IPS DF 4.7 (cell line): Measurements from ENCODE around the gene CFAP74.

Source experiments
- DNase-seq: peaks from one replicate; pipeline ENCODE4 v3.0.0-alpha.2; 2013; ENCODE audit warnings: low spot score; ENCODE audit errors: extremely low read depth

The CFAP74 gene

DNA sequence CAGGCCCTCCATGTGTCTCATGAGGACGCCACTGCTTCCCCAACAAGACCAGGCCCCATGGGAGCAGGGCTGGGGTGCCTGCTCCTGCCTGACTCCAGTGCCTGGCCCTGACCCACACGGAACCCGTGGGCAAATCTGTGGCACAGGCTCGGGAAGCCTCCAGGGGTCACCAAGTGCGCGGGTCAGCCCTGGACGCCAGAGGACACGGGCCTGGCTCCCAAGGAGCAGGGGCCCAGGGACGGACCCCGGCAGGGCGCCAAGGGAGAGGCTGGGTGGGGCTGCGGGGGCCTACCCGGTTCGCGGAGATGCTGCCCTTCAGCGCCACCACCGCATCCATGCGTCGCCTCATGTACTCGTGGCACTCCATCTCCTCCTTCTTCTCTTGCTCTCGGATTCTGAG, 31.9 kb downstream of the CFAP74 start:
- no peak for DNase-seq

DNA sequence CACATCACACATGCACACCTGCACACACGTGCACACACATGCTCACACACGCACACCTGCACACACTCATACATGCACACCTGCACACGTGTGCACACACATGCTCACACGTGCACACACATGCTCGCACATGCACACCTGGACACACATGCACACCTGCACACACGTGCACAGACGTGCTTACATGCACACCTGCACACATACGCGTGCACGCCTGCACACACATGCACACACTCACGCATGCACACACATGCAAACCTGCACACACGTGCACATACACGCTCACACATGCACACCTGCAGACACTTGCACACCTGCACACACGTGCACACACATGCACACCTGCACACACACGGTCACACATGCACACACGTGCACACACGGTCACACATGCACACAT, 32.6 kb downstream of the CFAP74 start:
- no peak for DNase-seq

DNA sequence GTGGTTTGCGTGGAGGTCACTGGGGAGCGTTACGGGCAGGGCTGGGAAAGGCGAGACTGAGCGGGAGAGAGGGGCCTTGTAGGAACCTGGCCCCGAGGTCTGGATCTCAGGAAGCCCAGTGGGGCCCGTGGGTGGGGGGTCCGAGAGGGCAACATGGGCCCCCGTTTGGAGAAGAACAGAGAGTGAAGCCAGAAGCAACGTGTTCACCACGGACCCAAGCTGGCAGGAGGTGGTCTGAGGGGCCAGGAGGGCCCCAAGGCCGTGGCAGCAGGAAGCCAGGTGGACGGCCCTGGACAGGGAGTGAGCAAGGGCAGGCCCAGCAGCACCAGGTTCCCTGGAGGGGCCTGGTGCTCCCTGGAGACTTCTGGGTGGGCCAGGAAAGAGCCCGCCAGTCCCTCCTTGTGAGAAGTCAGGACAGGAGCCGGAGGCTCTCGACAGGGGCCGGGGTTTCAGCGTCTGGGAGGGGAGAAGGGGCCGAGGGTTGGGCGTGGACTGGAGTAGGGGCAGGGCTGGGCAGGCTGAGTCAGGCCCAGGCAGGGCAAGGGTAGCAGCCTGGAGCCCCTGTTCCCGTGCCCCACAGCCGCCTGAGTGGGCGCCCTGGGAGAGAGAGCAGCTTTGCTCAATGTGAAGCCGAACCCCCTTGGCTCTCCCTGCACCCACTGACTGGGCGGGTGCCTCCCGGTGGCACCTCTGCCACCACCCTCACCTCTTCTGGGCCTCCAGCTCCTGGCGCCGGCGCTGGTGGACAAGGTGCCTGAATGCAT, 33.5 kb downstream of the CFAP74 start:
- DNase-seq = no peak

DNA sequence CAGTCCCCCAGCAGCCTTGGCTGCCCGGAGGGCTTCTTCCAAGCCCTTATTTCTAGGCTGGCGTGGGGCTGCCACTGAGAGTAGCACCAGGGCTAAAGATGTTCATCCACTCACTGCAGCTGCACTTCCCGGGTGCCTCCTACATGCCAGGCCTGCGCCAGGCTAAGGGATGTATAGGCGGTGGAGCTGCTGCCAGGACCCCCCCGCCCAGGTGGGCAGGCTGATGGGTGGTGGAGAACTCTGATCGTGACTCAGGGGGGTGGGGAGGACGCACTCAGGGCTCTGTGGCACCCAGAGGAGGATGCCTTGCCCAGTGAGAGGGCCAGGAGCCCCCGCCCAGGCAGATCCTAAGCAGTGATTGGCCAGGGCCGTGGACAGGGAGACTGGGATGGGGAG, 34.1 kb downstream of the CFAP74 start:
- DNase-seq = no peak

DNA sequence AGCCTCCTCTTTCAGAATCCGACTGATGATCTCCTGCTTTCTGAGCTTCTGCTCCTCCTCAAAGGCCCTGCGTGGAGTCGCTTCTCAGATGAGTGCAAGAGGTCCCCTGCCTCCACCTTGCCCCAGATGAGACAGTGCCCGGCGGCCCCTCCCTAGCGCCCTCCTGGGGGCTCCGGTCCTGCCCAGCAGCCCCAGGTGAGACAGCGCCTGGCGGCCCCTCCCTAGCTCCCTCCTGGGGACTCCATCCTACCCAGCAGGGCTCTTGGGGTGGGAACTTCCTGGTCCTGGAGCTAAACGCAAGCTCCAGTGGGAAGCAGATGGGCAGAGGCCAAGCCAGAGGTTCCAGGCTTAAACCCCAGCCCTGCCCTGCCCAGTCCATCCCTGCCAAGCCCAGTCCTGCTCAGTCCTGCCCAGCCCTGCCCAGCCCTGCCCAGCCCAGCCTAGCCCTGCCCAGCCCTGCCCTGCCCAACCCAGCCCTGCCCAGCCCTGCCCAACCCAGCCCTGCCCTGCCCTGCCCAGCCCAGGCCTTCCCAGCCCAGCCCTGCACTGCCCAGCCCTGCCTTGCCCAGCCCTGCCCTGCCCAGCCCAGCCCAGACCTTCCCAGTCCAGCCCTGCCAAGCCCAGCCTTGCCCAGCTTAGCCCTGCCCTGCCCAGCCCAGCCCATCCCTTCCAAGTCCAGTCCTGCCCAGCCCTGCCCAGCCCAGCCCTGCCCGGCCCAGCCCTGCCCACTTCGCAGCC, 34.6 kb downstream of the CFAP74 start:
- DNase-seq = no peak

DNA sequence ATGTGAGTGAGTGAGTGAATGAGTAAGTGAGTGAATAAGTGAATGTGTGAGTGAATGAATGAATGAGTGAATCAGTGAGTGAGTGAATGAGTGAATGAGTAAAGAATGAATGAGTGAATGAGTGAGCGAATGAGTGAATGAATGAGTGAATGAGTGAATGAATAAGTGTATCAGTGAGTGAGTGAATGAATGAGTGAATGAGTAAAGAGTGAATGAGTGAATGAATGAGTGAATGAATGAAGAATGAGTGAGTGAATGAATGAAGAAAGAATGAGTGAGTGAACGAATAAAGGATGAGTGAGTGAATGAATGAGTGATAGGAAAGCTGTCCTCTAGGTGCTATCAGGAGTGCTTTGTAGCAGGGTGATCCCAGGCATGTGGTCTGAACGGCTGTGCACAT, 35.7 kb downstream of the CFAP74 start:
- DNase-seq = no peak

DNA sequence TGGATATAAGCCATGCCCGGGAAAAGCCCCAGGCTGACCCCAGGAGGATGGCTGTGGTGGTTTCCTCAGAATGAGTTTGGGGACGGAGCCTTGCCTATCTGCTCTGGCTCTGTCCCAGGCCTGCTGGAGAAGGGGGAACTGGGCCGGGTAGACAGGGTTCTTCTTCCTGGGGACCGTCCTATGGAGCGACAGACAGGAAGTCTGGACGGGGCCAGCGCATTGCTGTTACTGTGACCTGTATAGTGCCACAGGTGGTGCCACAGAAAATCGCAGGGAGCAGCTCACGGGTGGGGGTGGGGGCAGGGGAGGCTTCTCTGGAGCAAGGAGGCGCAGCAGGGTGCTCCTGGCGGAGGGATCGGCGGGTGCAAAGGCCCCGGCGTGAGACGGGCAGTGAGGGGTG, 36.4 kb downstream of the CFAP74 start:
- DNase-seq = no peak

DNA sequence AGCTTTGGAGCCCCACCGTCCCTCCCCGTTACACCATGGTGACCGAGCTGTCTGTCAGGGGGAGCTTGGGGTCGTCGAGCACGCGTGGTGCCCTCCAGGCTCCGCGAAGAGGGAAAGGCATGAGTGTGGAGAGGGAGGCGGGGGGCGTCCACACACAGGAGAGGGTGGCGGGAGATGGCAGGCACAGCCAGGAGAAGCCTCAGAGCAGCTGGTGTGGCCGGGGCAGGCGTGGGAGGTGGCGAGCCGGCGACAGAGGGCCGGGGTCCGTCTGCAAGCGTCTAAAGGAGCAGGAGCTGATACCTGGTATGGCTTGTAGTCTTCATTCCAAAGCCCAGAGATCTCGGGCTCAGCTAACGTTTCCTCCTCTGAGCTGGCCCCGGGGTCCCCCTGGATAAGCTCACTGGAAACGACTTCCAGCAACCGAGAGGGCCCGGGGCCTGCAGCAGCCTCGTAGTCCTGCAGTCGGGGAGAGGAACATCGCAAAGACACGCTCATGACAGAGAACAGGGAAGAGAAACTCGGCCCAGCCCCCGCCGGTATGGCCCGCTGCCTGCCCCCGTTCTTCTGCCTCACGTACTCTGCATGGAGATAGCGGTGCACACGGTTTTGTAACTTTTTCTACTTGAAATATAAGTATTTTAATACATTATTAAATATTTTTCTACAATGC, 37.4 kb downstream of the CFAP74 start:
- no peak for DNase-seq

DNA sequence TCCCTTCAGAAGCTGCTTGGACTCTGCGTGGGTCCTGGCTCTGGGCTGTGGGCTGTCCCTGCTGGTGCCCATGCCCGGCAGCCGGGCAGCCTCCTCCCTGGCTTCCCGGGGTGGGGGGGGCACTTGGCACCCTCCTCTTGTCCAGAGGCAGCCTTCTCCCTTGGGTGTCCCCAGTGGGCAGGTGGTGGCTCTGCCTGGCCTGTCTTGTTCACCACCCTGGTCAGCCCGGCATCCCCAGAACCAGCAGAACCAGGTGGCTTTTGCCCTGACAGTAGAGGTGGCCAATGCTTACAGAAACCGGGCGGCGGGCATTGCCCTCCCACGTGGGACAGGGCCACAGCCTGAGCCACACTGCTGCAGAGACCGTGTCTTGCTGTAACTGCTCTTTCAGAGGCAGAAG, 38.0 kb downstream of the CFAP74 start:
- DNase-seq = no peak

DNA sequence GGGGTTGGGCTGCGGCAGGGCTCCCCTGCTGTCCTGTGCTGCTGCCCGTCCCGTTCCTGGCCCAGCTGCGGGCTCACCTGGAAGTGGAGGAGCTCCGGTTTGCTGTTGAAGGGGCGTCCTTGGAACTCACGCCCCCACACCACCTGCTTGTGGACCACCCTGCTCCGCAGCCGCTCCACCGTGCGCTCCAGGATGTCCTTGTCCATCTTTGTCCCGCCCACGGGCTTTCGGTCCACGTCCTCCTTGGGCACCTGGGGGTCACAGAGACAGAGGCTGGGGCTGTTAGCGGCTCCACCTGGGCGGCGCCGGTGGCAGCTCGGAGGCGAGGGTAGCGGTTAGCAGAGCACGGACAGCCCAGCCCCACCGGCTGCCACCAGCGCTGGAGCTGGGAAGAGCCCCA, 38.8 kb downstream of the CFAP74 start:
- no peak for DNase-seq

DNA sequence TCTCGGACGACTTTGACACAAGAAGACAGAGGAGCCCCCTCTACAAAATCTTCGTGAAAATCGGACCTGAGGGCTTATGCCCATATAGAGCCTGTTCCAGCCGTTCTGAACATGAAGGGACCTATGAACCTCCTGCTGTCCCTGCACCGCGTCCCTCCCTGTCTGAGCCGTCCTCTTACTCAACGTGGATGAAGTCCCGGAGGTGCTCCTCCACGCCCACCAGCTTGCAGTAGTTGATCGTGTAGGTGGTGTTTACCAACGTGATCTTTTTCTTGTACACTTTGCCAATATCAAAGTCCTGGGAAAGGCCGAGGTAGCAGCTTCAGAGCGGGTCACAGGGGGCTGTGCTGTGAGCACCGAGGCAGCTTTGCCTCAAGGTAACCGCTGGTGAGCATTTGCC, 40.0 kb downstream of the CFAP74 start:
- no peak for DNase-seq

DNA sequence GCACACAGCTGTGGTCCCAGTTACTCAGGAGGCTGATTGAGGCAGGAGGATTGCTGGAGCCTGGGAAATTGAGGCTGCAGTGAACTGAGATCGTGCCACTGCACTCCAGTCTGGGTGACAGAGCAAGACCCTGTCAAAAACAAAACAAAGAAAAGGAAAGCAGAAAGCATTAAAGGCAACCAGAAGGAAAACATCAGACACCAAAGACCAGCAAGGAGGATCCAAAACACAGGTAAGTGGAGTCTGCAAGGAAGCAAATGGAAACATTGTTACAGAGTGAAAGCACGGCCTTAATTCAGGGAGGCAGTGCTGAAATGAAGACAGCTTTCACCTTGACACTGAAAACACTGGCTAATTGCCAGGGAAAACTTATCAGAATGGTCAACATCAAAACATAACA, 40.8 kb downstream of the CFAP74 start:
- DNase-seq = no peak

DNA sequence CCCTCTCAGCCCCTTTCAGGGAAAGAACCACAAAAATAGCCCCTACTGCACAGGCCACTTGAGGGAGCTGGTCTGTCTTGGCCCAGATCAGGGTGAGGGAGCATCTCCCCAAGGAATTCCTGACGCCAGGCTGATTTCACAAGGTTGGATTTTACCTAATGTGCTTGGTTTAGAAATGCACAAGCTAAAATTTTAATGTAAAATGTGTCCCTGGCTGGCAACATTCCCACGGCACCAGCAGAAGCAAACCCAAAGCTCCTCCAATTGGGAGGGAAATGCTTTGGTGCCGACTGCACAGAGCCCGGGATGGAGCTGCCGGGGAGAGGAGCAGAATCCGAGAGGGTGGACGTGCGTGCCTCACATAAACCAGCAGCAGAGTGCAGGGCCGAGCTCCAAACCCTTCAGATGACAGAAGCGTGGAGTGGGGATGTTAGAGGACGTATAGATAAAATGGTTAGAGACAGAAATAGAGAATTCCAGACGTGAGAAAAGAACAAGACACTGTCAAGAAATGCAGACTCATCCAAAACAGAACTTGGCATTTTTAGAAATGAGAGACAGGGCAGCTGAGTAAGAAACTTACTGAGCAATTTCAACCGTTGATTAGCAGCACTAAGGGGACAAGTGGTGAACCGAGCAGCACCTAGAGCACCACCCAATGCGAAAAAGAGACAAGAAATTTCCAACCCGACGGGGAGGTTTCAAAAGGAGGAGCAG, 42.9 kb downstream of the CFAP74 start:
- DNase-seq = no peak

DNA sequence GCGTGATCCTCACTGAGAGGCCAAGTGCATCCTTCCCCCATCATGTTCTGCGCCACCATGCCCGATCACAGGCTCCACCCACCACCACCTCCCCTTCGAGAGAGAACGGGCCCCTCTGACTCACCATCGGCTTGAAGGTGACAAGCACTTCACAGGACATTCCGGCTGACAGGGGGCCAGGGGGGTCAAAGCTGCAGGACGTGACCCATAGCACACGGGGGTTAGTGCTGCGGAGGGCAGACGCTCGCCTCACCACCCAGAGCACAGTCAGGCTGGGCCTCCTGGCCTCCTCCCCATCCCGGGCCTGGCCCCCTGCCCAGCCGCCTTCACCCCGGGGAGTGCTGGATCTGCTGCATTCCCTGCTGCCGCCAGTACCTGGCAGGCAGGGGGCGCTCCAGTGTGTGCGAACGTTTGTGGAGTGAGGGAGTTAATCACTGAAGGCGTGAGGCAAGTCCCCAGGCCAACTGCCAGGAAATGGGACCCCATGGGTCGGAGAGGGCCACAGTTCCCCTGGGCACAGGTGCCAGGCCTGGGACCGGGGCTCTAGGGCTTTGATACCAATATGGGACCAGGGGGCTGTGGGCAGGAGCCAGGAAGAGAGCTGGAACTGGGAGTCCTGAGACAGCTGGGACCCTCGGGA, 43.6 kb downstream of the CFAP74 start:
- no peak for DNase-seq

DNA sequence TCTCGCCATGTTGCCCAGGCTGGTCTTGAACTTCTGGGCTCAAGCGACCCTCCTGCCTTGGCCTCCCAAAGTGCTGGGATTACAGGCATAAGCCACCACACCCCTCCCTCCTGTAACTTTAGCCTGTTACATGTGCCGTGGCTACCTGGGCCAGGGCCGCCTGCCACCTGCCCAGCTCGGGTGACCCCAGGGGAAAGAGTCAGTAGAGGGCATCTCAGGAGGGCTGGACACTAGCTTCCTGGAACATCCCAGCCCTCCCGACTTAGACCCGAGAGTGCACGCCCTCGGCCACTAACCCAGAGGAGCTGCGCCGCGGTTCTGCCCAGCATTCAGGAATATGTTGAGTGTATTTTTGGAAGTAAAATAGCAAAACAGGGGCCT, 44.1 kb downstream of the CFAP74 start:
- DNase-seq = no peak

DNA sequence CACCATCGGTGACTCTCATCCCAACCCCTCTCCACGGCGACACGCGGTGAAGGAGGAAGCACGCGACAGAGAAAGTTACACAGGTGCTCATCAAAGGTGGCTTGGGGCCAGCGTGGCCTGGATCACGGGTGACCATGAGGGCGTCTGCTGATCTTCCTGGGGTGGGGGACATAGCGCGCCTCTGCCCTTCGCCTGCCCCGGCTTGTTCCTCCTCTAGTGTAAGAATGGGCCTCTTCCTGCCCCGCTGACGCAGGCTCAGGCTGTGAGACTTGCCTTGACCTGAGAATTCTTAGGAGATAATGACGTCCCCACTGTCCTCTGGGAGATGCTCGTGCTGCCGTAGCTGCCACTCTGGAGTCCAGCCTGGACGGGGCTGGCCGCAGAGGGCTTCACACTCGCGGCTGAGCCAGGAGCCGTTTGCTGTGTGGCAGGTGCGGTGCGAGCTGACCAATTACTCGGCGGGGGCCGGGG, 45.5 kb downstream of the CFAP74 start:
- DNase-seq = no peak

DNA sequence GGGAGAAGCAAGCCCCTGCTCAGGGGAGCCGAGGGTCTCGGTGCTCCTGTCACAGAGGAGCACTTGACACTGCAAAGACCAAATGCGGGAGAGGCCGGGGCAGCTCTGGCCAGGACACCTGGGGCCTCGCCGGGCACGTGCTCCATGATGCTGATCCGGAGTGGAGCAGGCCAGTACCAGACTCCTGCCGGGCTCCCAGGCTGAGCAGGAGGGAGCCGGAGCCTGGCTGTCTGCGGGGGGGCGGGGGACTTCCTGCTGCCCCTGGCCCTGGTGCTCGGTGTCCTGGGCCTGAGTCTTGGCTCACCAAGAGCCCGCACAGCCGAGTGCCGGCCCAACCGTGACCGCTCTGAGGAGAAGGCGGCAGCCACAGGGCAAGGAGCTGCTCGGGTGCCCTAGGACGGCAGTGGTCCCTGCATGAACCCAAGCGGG, 46.0 kb downstream of the CFAP74 start:
- DNase-seq = no peak

DNA sequence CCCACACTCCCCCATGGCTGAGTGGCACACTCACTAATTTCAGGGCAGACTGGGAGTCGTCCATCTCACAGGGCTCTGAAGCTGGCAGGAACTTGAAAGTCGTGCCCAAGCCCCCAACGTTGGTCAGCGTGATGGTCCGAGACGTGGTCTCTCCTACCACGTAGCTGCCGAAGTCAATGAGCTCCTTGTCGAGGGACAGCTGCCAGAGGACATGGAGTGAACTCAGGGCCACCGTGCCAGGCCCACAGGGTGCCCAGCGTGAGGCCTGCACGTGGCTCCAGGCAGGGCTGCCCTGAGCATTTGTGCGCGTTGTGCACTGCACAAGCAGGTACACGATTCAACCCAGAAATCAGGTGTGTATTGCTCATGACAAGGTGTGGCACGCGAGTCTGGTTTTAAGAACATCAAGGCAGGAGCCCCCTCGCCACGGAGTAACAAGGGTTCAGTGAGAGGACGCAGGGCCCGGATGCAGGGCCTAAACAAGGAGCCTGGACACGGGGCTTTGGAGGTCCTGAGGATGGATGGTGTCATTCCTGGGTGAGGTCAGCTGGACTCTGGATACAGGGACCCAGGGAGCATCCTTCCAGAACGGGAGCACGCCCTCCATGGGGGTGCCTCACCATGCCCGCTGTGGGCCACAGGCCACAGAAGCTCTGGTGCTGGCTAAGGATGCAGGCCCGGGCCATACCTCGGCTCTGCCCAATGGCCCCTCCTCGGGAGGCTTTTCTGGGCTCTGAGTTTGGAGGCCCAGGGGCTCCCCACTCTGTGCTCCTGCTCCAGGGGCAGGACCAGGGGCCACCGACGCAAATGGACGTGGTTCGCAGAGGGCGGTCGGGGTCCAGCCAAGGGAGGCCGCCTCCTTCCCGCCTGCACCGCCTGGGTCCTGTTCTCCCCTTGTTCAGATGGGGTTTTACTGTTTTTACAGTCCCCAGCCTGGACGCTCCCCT, 46.7 kb downstream of the CFAP74 start:
- DNase-seq = no peak

DNA sequence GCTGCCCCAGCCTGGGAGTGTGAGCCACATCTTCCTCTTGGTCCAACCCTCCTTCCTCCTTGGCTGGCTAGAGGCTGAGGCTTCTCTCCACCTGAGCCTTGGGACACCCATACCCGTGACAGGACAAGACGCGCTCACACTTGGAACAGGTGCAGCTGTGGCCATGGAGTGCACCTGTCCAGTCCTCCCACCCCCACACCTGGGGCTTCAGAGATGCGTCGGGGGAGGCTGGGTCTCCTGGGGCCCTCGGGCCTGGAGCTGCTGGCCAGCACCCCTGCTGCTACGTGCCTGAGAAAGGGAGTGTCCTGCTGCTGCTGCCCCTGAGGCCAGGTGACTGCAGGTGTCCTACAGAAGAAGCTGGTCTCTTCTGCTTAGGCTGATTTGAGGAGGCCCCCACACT, 47.5 kb downstream of the CFAP74 start:
- DNase-seq = no peak

DNA sequence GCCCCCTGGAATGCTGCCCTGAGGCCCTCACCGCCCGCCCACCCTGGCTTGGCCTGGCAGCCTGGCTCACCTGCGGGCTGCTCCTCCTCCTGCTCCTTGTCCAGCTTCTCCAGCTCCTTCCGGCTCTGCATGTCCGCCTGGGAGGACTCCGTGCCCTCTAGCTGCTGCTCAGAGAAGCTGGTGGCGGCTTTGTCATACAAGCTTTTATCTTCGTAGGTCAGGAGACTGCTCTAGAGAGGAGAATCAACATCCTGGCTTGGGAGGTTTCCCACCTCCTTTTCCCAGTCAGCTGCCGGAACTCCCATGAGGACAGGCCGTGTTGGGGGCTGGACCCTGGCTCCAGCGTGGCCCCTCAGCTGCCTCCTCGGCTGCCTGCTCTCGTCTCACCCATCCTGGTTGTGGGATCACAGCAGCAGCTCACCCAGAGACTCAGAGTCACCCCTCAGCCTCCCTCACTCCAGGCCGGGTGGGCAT, 47.9 kb downstream of the CFAP74 start:
- DNase-seq = no peak
